CD4-positive, alpha-beta T cell treated with Interleukin-4 for 1 hour (primary cell): ENCODE data around the gene GOSR1.
"Not testable (repeated sequence)": the region's sequence is repeated elsewhere in the genome, so short reads cannot be mapped to it uniquely, and the experiment has no call there.

ENCODE experiments used
- DNase-seq, 2 donors: peaks; one replicate each; pipeline ENCODE4 v3.0.0-alpha.2; 2020 to 2022

The GOSR1 gene

DNA sequence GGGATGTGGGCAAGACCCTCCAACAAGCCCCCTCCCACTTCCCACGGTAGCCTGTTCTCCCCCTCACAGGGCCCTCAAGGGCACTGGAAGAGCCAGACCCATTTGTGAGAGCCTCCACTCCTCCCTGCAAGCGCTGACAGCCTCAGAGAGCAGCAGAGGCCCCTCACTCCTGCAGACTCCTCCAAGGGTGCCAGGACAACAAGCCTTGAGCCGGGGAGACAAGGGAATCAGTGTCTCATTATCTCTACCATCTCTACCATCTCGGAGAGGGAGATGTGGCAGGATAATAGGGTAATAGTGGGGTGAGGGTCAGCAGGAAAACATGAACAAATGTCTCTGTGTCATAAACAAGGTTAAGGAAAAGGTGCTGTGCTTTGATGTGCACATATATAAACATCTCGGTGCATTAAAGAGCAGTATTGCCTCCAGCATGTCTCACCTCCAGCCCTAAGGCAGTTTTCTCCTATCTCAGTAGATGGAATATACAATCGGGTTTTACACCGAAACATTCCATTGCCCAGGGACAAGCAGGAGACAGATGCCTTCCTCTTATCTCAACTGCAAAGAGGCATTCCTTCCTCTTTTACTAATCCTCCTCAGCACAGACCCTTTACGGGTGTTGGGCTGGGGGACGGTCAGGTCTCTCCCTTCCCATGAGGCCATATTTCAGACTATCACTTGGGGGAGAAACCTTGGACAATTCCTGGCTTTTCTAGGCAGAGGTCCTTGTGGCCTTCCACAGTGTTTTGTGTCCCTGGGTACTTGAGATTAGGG, 86.1 kb downstream of the GOSR1 start:
- not testable (repeated sequence) for DNase-seq

DNA sequence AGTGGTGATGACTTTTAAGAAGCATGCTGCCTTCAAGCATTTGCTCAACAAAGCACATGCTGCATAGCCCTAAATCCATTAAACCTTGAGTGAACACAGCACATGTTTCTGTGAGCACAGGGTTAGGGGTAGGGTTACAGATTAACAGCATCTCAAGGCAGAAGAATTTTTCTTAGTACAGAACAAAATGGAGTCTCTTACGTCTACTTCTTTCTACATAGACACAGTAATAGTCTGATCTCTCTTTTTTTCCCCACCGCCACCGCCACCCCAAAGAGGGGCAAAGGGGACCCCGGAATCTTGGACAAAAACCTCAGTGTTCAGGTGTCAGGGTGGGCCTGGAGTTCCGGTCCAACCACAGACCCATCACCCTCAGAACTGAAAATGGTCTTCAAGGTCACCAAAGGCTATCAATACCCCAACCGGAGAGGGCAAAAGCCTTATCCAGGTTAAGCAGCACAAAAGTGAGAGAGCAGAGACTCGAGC, 86.7 kb downstream of the GOSR1 start:
- not testable (repeated sequence) for DNase-seq

DNA sequence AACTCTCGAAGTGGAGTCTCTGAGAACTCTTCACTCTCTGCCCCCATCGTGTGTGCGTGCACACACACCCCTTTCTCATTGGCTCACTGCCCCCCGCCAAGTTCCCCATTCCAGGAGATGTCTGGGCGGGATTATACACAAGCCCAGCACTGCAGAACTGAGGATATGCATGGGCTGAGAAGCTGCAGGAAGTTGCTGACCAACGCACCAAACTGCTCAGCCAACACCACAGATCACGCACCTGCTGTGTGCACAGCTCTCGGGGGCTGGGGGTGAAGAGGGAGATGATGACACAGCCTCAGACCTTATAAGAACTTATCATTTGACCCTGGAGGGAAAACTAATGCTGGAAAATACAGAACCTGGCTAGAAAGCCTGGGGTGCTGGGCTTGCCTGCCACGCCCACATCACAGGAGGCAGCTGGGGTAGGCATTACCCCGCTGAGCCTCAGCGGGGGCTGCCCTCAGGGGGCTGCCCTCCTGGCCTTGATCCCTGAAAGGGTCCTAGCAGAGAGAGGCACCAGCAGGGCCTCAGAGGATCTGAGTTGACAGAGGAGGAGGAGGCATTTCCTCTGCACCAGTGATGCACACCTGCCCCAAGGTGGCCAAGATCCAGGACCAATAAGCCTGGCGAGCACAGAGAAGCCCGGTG, 87.3 kb downstream of the GOSR1 start:
- not testable (repeated sequence) for DNase-seq

GRCh38 chr17:30565073-30565935, 88.1 kb downstream of the GOSR1 start:
- DNase-seq, result no peak

DNA sequence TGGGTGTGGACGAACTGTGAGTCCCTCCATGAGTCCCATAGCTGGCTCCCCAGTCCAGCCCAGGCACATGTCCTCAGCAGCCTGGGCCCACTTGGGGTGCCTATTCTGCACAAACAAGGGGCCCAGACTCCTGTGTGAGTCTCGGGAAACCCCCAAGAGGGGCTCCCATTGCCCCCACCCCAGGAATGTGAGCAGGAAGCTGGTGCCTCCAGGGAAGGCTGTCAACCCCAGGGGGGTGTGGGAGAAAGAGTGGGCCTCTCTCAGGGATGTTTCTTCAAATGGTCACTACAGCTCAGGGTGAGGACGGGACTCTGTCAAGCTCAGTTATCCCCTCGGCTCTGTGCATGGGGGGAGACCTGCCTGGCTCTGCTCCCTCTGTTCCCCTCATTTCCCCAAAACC, 88.9 kb downstream of the GOSR1 start:
- DNase-seq, result not testable (repeated sequence)

DNA sequence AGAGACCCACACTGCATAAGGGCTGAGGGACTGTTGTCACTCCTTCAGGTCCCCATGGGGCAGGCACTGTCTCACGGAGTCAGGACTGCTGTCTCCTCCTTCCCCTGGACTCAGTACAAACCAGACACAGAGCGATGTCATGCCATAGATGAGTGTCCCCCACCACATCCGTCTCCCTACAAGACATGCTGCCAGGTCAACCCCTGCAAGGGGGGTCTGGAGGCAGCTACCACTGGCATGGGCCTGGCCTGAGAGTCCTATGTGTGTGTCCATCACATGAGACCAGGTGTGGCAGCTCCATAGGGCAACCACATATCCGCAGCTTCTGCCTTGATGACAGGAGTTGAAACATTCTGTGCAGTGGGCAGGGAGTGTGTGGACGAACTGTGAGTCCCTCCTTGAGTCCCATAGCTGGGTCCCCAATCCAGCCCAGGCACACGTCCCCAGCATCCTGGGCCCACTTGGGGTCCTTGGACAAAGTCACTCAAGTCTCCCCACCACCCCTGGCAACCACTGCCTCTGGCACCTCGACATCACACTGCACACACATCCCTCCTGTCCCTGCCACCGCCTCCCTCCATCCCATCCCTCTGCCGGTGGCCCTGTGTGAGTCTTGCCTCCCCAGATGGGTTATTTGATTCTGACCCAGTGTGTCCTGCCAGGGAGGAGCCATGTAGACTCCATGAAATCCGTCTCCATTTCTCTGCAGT, 89.5 kb downstream of the GOSR1 start:
- not testable (repeated sequence) for DNase-seq

DNA sequence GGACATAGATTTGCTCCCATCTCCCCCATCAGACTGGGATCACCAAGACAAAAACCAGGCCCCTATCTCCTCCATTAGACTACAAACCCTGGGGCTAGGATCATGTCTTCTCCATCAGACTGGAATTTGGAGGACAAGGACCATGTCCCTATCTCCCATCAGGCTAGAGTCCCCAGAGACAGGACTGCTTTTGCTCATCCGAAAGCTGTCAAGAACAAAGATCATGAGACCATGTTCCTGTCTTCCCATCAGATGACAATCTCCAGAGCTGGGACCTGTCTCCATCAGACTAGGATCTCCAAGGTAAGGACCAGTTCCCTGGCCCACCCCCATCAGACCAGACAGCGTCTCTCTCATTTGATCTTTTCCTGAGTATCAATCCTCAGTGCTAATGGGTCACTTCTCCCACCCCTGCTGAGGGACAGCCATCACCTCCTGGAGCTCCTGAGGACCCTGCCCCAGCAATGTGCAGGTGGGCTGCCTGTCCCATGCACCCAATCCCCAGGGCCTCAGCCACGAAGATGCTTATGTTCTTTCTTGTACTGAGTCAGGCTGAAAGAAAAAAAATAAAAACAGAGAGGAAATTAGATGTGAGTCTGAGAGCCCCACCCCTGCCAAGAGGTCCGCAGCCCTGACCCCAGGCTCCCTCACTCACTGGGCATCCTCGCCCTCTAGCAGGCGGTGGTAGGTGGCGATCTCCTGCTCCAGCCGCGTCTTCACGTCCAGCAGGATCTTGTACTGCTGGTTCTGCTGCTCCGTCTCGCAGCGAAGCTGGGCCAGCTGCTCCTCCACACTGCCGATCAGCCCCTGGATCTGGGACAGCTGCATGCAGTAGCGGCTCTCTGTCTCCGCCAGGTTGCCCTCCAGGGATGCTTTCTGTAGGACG, 90.3 kb downstream of the GOSR1 start:
- DNase-seq, result no peak

DNA sequence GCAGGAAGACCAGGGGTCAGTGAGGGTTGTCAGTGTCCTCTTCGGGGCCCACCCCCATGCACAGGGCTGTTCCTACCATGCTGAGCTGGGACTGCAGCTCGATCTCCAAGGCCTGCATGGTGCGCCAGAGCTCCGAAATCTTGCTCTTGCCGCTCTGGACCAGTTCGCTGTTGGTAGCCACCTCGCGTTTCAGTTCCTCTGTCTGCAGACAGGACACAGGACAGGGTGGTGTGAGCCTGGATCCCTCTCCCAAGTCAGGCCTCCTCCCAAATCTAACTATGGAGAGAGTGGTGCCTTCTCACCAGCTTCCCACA, 90.9 kb downstream of the GOSR1 start:
- no peak for DNase-seq

- DNase-seq, result not testable (repeated sequence)
These were observed 92.4 kb downstream of the GOSR1 start for GRCh38 chr17:30569531-30570175.

- no peak for DNase-seq
These were observed 93.0 kb downstream of the GOSR1 start for GRCh38 chr17:30570191-30570590.

GRCh38 chr17:30570596-30571265, 93.5 kb downstream of the GOSR1 start:
- DNase-seq, result no peak

DNA sequence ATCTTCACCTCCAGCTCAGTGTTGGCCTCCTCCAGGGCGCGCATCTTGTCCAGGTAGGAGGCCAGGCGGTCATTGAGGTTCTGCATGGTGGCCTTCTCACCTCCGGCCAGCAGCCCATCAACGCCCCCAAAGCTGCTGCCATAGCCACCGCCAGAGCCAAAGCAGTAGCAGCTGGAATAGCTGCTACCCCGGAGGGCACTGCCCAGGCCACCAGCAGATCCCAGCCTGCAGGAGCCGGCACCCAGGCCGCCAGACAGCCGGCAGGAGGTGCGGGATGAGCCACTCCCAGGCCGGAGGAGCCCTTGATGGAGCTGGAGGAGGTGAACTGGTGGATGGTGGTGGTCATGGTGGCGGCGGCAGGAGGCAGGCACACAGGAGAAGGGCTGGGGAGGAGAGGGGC, 94.2 kb downstream of the GOSR1 start:
- not testable (repeated sequence) for DNase-seq

- no peak for DNase-seq
These were observed 94.7 kb downstream of the GOSR1 start for GRCh38 chr17:30571921-30572320.

DNA sequence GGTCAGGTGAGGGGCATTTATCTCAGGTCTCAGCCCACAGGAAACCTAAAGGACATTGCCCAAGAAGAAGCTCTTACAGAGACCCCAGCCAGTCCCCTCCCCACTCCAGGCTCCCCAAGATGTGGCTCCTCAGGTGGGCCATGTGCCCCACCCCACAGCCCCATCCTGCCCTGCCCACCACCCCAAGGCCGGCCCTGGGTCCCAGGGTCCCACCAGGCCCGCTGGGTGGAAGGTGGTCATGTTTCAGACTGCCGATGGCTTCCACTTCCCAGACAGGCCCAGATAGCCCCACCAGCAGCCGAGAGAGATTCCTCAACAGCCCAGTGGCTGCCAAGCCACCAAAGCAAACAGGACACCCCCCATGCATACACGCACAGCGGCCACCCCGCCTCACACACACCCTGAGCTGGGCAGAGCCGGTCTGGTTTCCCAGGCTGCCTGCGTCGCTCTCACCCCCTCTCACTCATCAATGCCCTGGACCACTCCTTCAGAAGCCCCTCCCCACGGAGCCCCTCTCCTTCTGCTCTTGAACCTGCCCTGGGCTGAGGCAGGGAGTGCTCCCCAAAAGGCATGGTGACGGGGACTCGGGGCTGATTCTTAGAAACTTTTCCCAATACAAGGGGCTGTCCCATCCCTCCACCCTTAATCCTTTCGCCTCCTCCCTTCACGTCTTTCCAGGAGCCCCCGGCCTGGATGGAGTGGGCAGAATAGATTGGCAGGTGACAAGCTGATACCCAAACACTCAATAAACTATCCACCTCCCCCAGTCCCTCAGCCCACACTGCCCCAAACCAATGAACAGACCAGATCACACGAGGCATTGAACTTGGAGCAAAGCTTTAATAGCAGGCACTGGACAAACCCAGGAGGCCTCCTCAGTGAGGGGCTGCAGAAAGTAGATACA, 95.7 kb downstream of the GOSR1 start:
- DNase-seq, result not testable (repeated sequence)

- no peak for DNase-seq
These were observed 96.5 kb downstream of the GOSR1 start for GRCh38 chr17:30573603-30574175.

DNA sequence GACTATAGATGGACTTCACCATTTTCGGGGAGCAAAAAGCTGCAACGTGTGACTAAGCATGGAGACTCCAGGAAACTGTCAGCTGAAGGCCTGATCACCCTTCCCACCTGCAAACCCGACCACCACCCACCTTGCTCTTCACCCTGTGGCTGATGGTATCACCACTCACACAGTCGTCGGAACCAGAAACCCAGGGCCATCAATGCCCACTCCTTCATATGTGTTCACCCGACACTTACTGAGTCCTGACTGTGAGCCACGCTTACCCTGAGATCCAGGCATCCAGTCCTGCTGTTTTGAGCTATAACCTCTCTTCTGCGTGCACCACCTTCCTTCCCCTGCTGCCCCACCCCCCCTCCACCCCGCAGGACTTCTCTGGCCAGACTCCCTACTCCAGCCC, 97.1 kb downstream of the GOSR1 start:
- DNase-seq, result not testable (repeated sequence)

- DNase-seq, result not testable (repeated sequence)
These were observed 97.6 kb downstream of the GOSR1 start for GRCh38 chr17:30574806-30575205.

DNA sequence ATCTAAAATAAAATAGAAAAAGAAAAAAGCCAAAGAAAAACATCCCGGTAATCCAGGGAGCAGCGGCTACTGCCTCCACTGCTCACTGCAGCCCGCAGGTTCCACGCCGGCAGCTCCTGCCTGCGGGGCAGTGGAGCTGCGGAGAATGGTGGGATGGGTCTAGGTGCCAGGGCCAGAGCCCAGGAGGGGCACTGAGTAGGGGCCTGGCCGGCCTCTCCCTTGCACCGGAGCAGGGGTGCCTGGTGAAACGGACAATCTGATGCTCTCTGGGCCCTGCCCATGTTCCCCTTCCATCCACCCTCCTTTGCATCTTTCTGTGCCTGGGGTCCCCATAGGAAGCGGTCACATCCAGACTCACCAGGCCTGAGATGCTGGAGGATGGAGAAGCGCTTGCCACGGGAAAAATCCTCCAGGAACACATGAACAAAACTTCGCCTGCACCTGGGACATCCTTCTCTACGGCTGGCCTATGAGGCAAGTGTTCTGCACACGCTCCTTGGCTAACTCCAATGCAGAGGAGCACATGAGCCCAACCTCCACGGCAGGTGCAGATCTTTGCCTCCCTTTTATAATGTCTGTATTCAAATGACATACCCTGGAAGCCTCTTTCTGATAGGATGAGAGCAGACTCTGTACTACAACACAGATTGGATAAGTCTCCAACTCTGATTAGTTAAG, 98.6 kb downstream of the GOSR1 start:
- not testable (repeated sequence) for DNase-seq
